NCI-H510A (cell line): ENCODE data around the gene TBL1XR1.
"Not testable (repeated sequence)": the region's sequence is repeated elsewhere in the genome, so short reads cannot be mapped to it uniquely, and the experiment has no call there.

ENCODE experiments used
- DNase-seq: peaks from one replicate; lab custom pipeline; 2025; lab: John Stamatoyannopoulos, UW

The TBL1XR1 gene

GRCh38 chr3:177208223-177208622 lies 10.9 kb upstream of the TBL1XR1 start:
- no peak for DNase-seq

GRCh38 chr3:177206936-177207335 lies 9.7 kb upstream of the TBL1XR1 start:
- no peak for DNase-seq

DNA sequence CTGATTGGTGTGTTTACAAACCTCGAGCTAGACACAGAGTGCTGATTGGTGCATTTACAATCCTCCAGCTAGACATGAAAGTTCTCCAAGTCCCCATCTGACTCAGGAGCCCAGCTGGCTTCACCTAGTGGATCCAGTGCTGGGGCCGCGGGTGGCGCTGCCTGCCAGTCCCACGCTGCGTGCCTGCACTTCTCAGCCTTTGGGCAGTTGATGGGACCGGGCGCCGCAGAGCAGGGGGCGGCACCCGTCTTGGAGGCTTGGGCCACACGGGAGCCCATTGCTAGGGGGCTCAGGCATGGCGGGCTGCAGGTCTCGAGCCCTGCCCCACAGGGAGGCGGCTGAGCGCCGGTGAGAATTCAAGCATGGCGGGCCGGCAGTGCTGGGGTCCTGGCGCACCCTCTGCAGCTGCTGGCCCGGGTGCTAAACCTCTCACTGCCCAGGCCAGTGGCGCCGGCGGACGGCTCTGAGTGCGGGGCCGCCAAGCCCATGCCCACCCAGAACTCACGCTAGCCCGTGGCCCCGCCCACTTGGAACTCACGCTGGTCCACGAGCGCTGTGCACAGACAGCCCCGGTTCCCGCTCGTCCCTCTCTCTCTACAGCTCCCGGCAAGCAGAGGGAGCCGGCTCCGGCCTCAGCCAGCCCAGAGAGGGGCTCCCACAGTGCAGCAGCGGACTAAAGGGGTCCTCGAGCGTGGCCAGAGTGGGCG lies 6.6 kb upstream of the TBL1XR1 start:
- DNase-seq, result no peak

- not testable (repeated sequence) for DNase-seq
Observed at GRCh38 chr3:177203016-177203415, 5.7 kb upstream of the TBL1XR1 start.

DNA sequence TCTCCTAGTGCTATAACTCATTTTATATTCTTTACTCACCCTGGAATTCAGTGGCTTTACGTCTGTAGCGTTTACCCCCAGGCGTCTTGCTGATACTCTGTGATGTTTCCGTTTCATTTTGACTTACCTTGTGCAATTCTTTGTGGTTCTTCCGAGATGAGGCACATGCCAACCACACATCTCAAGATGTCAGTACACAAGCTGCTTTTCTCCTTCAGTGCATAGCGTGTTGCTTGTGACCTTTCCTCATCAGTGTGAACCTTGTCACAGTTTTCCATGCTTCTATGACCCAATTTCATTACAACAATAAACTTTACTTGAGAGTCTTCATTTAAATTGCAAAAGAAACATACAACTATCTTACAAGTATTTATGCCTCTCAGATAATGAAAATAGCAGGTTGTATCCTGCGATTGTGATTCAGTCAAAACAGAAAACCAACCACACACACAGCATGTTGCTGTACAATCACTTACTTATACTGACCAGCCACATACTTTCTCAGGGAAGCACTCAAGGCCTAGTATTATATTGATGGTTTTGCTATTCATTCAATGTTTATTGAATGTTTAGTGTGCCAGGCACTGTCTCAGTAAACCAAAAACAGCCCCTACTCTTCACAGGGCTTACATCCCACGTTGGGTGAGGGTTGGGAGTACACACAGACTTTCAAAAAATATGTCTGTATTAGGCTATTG lies 4.6 kb upstream of the TBL1XR1 start:
- DNase-seq, result no peak

DNA sequence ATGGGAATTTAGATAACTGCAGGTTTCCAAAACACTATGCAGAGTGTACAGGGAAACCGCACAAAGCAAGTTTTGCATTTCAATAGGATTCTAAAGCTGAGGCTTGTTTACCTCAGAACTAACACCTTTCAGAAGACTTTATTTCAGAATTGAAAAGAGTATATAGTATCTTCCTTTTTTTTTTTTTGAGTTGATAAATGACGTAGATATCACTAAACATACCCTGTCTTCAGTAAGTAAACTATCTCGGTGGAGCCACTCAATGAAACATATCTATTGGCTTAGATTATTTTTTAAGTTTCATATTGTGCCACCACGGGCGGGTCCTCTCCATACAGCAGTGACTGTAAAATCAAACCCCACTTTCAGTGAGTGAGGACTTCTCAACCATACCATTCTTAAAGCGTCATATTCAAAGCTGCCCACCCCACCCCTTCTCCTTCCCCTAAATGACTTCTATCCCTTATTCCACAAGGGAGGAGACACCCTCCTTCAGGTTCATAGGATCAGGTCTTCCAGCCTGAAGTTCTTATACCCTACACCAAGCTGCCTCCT lies 2.0 kb upstream of the TBL1XR1 start:
- DNase-seq, result no peak

GRCh38 chr3:177197727-177198460 lies 612 bp upstream of the TBL1XR1 start:
- DNase-seq, result peak; percentile 90

- DNase-seq, result no peak
Observed at GRCh38 chr3:177196456-177197040, 734 bp downstream of the TBL1XR1 start.

DNA sequence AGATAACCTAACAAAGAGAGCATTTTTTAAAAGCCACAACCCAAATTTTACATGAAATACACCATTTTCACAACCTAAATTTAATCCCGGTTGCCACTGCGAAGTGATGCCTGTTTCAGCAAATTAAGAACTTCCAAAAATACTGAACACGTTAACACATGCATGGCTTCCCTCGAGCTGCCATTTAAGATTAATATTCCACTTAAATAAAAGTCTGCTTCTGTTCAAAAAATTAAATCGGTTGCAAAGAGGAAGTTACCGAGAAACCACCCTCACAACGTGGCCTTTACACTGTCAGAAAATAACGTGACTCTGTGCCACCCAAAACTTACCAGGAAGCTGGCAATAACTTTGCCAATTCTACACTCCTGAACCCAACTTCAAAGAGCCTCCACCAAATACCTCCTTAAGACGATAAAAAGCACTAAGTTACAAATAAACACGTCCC lies 1.2 kb downstream of the TBL1XR1 start:
- no peak for DNase-seq

GRCh38 chr3:177195242-177195991 lies 1.9 kb downstream of the TBL1XR1 start:
- DNase-seq, result no peak

GRCh38 chr3:177194299-177194698 lies 3.0 kb downstream of the TBL1XR1 start:
- DNase-seq, result no peak

- DNase-seq, result no peak
Observed at GRCh38 chr3:177193688-177194268, 3.5 kb downstream of the TBL1XR1 start.

GRCh38 chr3:177193275-177193674 lies 4.0 kb downstream of the TBL1XR1 start:
- not testable (repeated sequence) for DNase-seq

DNA sequence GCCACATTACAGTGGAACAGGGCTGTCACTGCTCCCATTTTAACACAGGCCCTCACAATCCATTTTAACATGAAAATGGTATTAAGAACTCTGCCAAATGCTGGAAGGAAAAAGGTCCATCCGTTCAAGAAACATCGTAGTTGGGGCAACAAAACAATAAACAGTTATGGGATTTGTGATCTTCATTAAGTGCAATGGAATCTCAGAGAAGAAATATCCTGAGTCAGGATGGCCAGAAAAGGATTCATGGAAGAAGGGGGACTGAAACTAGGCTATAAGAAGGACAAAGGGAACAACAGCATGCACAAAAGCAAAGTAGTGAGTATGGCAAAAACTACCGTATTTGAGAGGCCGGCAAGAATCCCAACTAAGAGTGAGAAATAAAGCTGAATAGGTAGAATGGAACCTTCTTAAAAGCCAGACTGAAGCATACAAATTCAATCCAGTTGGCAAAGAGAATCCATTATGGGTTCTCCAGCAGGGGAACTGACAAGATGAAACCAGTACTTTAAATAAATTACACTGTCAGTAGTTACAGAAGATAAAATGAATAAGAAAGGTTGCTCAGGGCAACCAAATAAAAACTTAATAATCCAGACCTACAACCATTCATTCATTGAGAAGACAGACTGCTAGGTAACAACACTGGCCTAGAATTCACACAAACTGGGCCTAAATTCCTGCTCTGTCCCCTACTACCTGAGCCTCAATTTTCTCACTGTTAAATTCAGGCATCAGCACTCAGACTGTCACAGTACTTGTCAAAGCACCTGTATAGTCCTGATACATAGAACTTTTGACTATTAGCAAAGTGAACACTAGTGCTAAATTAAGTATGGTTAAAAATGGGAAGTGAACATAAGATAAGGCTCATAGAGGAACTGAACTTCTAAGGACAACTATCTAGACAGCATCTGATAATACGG lies 6.3 kb downstream of the TBL1XR1 start:
- DNase-seq, result no peak

- not testable (repeated sequence) for DNase-seq
Observed at GRCh38 chr3:177190184-177190583, 7.1 kb downstream of the TBL1XR1 start.

- not testable (repeated sequence) for DNase-seq
Observed at GRCh38 chr3:177188325-177188724, 9.0 kb downstream of the TBL1XR1 start.

GRCh38 chr3:177186306-177186705 lies 11.0 kb downstream of the TBL1XR1 start:
- DNase-seq, result no peak

DNA sequence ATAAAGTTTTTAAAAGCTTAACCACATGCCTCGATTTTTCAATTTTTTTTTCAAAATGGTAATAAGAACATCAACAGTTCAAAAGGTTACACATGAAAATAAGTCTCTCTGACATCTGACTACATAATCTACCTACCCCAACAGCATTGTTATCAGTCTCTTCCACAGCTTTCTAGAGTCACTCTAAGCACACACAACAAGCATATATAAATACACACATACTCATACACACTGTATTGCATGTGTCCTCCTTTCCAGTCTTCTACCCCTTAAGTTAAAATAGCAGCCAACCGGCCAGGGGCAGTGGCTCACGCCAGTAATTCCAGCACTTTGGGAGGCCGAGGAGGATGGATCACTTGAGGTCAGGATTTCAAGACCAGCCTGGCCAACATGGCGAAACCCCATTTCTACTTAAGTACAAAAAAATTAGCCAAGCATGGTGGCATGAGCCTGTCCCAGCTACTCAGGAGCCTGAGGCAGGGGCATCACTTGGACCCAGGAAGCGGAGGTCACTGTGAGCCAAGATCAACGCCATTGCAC lies 12.2 kb downstream of the TBL1XR1 start:
- no peak for DNase-seq

- not testable (repeated sequence) for DNase-seq
Observed at GRCh38 chr3:177184602-177185001, 12.7 kb downstream of the TBL1XR1 start.

- DNase-seq, result no peak
Observed at GRCh38 chr3:177182352-177182751, 14.9 kb downstream of the TBL1XR1 start.
